Measurements from ENCODE around the gene FAM83D.

GRCh38 chr20:38889050-38889449, 37.2 kb upstream of the FAM83D start:
- no peak for TF ChIP-seq POLR2A (IDR thresholded peaks at IDR 0.05)
- TF ChIP-seq, protein P1, sequence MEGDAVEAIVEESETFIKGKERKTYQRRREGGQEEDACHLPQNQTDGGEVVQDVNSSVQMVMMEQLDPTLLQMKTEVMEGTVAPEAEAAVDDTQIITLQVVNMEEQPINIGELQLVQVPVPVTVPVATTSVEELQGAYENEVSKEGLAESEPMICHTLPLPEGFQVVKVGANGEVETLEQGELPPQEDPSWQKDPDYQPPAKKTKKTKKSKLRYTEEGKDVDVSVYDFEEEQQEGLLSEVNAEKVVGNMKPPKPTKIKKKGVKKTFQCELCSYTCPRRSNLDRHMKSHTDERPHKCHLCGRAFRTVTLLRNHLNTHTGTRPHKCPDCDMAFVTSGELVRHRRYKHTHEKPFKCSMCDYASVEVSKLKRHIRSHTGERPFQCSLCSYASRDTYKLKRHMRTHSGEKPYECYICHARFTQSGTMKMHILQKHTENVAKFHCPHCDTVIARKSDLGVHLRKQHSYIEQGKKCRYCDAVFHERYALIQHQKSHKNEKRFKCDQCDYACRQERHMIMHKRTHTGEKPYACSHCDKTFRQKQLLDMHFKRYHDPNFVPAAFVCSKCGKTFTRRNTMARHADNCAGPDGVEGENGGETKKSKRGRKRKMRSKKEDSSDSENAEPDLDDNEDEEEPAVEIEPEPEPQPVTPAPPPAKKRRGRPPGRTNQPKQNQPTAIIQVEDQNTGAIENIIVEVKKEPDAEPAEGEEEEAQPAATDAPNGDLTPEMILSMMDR (IDR thresholded peaks at IDR 0.05): no peak

All from vagina (tissue), 2 donors.